ENCODE measurements around the gene PLIN1.

PLIN1 gene

DNA sequence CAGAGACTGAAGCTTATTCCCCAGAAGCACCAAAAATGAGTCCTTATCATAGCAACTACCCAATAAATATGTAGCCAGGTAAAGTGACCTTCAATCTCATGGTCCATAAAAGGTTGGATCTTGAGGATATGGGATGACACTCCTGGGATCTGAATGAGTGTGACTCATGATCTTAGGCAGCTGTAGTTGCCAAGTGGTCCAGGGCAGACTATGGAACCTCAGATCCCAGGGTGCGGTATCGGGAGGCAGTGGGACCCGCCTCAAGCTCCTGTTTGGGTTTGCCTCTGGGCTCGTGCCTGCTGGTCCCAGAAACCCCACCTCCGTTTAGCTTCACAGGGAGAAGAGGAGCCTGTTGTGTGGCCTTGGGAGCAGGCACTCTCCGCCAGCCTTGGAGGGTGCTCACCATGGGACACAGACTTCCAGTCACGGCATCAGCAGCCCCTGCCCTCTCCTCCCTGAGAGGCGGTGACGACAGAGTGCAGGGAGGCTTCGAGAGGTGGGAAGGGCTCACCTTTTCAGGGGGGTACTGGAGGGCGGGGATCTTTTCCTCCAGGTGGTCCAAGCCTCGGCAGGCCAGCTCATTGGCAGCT, 8.1 kb downstream of the PLIN1 start:
- no peak for DNase-seq

DNA sequence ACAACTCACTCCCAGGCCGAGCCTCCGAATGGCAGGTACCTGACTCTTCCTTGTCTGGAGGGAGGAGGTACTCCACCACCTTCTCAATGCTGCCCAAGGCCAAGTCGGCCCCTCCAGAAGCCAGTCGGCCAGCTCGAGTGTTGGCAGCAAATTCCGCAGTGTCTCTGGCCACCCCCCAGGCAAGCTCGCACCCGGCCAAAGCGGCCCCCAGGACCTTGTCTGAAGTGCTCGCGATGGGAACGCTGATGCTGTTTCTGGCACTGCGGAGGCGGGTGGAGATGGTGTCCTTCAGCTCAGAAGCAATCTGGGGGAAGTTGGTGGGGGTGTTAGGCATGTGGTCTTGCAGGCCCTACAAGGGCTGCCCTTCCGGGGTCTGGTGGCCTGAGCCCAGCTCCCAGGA, 9.2 kb downstream of the PLIN1 start:
- DNase-seq: no peak

DNA sequence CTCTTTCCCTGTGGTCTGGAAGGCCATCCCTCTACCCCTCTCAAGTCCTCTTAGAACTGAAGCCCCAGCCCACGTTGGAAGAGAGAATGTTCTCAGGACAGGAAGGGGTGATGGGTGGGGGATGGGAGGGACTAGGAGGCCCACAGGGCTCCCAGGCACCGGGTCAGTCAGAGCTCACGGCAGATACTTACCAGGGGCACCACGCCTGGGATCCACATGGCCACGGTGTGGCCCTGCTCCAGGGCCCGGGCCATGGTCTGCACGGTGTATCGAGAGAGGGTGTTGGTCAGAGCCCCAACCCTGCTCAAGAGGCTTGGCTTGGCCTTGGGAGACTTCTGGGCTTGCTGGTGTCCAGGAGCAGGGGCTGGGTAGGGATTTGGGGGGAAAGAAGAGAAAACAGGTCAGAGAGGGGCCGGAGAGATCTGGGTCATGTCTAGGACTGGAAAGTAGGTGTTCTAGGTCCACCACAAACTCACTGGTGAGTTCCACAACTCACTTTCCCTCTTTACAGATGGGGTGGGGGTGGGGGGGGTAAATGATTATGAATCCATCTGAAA, 9.8 kb downstream of the PLIN1 start:
- no peak for DNase-seq

DNA sequence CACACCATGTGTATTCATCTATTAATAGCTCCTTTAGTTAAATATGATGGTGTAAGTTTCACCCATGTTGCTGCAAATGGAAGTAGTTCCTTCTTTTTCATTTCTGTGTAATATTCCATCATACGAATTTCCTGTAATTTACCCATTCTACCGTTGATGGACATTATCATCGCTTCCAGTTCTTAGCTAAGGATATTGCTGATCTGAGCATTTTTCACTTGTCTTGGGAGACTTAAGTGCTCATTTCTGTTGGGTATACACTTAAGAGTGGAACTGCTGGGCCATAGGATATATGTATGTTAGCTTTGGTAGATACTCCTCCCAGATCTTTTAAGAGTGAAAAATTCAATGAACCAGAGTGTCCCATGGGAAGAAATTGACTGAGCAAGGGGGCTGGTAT, 11.0 kb downstream of the PLIN1 start:
- DNase-seq: no peak

DNA sequence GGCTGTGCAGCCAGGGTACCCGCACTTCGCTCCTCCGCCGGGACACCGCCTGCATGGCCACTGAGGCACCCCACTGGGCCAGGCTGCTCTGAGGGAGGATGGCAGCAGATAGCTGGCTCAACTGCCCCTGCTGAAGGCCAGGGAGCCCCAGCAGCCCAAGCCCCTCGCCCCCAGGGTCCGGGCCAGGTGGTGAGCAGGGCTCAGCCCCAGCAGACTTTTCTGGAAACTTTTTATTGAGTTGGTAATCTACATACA, 11.5 kb downstream of the PLIN1 start:
- DNase-seq: no peak

DNA sequence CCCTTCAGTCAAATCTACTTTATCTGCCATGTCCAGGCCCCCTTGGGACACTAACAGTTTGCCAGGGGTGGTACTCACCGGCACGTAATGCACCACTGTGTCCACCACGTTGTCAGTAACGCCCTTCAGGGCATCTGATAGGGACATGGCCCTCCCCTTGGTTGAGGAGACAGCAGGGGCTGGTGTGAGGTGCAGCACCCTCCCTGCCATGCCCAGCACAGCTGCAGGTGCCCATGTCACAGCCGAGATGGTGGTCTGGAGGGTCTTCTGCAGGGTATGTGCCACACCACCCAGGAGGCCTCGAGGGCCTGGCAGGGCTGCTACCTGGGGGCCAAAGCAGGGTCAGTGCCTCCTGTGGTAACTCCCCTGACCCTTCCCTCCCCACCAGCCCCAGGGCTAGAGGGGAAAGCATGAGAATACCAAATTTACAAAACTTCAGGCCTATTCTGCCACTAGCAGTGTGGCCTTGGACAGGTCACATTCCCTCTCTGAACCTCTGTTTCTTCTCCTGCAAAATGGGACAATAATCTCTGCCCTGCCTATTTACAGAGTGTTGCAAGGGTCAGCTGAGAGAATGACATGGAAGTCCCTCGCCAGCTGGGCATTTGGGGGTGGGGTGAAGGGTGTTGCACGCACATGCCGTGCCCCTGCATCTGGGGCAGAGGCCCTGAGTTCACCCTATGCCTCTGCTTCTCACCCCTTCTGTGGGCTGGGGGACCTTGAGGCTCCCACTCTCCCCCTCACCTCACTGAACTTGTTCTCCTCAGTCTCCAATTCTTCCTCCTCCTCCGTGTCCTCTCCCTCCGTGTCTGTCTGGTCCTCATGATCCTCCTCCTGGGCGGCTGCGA, 12.1 kb downstream of the PLIN1 start:
- DNase-seq: no peak

DNA sequence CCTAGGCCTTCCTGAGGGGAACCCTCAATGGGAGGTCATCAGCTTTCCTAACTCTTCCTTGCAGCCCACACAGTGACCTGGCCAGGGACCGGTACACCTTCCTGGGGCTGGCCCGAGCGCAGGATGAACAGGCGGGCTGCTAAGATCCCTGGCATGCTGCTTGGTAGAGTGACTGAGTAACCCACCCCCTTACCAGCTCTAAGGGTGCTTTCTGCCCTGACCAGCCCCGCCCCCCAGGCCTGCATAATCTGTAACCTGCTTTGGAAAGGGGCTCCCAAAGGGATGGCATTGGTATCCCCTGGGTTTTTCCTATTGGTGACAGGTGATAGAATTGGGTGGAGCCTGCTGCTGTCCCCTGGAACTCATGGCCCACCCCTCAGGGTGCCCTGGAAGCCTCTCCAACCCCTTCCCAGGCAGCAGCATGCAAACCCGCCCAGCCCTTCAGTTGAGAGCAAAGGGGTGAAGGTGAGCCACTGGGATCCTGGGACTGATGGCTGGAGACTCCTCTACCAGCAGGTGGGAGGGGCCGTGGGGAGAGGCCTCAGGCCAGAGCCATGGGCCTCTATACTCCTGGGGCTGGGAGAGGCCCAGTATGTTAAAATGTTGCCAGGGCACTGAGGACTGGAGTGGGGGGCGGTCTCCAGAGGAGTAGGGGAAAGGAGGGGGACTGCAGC, 12.8 kb downstream of the PLIN1 start:
- DNase-seq: no peak

DNA sequence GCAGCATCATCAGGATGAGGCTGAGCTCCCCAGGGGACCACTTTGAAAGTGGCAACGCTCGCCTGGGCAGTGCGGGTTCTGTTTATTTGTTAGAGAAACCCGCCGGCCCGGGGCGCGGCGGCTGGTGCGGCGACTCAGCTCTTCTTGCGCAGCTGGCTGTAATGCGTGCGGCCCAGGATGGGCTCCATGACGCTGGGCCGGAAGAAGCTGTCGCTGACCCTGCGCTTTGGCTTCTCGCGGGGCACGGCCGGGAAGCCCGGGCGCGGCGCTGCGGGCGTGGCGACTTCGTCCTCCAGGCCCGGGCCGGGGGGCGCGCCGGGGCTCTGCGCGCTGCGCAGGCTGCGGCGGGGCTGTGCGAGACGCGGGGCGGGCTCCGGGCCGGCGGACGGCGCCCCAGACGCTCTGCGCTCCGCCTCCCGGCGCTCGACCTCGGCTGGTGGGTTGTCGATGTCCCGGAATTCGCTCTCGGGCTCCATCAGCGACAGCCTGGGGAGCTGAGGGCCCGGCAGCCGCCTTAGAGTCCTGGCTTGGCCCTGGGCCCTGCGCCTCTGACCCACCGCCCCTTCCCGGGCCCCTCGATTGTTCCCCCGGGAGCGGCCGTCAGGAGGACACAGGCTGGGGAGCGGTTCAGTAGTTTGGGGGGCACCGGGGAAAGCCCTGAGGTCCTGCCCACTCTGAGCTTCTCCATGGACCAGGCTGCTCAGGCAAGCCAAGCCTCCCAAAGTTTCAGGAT, 13.6 kb downstream of the PLIN1 start:
- no peak for DNase-seq

DNA sequence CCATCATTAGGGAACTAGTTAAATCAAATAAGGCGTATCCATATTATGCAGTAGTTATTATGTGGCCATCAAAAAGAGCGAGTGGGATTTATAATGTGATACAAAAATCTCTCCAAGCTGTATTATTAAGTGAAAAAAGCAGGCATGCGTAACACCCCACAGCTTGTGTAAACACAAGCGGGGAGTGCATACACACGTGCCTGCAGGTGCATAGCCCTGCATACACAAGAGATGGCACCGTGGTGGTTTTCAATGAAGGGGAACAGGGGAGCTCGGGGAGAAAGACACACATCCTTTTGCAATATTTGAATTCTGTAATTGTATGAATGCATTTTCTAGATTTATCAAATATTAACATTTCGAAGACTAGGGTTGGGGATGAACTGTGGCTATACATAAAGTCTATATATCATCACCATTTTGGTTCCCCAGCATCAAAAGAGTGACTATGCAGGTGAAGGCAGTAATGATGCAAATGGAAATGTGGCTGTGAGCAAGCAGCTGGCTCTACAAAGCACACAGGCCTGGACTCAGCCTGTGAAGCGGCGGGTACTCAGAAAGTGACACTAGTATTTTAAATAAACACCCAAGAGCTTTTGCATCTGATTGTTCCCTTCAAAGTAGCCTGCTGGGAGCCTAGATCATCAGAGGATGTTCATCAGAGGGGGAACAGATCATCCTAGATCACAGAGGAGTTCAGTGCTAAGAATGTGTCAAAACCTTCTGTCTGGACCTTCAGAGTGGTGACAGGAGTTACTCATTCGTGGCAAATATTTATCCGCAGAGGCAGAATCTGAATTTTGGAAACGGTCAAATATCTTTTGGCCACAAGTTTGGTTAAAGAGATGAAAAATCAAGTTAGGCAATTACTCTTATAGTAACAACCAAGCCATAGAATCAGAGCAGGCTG, 14.5 kb downstream of the PLIN1 start:
- DNase-seq: no peak

DNA sequence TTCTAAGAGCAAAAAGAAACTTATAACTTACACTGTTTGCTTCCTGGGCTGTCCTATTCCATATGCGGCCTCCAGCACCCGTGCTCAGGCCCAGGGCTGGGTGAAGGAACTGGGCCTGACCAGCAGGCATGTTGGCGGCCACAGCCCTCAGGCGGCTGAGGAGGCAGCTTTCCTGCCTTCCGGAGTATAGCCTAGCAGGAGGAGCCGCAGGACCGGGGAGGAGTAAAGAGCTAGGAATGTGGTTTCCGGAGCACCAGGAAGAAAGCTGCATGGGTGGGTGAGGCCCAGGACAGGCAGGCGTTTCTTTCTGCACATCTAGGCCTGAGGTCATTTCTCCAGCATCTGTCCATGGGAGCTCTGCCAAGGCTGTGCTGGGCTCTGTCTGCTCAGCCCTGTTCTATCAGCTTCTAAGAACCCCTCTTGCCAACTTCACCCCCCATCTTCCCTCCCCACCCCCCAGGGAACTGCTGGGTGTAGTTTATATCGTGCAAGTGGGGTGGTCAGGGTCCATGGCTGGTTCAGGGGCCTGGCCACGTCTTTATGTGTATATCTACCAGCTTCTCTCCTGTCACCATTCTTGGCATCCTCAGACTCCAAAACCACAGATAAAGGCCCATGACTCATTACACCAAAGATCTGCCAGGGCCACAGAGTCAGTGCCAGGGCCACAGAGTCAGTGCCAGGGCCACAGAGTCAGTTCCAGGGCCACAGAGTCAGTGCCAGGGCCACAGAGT, 16.1 kb downstream of the PLIN1 start:
- no peak for DNase-seq

DNA sequence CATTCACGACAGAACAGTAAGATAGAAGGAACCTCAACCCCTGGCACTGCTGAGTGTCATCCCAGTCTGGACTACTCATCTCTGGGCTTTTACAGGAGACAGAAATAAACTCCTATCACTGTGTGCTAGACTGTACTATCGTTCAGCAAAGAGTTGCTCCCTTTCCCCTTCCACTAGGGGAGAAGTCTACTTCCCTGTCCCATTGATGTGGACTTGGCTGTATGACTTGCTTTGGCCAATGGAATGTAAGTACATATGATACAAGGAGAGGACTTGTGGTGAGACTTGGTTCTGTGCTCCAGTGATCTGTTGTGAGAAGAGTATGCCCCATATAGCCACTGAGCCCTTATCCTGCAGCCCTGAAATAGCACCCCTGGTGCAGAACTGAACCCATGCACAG, 18.6 kb downstream of the PLIN1 start:
- no peak for DNase-seq

DNA sequence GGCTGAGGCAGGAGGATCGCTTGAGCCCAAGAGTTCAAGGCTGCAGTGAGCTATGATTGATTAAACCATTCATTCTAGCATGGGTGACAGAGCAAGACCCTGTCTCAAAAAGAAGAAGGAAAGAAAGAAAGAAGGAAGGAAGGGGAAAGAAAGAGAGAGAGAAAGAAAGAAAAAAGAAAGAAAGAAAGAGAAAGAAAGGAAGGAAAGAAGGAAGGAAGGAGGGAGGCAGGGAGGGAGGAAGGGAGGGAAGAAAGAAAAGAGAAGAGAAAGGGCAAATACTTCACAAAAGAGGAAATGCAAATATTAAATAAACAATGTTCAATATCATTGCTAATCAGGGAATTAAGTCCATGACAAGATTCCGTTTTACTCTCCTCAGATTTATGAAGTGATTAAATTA, 19.9 kb downstream of the PLIN1 start:
- DNase-seq: no peak

DNA sequence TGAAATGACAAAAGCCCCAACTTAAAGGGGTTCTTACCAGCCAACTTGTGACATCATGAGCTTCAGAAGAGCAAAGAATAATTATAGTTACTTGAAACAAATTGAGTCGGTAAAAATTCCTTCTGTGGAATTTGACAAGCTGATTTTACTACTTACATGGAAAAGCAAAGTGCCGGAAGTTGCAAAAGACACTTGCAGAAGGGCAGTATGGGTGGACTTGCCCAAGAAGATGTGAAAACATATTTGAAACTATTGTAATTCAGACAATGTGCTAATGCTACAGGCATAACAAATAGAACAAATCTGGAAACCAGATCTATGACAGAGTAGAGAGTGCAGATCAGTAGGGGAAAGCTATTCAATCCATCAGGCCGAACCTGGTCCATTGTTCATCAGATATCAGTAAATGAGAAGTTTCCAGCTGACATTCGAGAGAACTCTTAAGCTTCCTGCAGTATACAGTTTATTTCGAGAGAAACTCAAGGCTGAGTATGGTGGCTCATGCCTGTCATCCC, 21.4 kb downstream of the PLIN1 start:
- no peak for DNase-seq

DNA sequence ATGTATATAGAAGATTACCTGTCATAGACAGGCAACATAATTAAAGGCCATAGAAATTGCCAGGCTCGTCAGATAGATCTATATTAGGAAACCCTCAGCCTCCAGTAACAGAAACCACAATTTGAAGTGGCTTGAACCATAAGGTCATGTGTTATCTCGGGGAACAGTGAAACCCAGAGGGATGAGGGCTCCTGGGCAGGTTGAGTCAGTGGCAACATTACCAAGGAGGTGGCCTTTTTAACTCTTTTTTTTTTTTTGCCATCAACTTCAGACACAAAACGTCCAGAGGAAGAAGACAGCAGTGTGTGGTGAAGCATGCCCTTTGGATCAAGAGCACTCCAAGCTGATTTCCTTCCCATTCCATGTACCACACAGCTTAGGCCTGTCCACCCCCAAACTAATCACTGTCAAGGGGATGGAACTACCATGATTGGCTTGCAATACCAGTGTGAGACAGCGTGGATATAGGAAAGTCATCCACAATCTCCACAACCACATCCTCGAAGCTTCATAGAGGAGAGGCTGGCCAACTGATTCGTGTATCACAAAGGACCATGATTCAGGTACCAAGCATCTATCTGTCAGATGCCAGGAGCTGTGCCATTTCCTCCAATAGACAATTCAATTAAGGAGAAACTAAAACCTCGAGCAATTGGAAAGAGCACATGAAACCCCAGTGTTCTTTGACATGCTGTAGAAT, 22.9 kb downstream of the PLIN1 start:
- DNase-seq: no peak

DNA sequence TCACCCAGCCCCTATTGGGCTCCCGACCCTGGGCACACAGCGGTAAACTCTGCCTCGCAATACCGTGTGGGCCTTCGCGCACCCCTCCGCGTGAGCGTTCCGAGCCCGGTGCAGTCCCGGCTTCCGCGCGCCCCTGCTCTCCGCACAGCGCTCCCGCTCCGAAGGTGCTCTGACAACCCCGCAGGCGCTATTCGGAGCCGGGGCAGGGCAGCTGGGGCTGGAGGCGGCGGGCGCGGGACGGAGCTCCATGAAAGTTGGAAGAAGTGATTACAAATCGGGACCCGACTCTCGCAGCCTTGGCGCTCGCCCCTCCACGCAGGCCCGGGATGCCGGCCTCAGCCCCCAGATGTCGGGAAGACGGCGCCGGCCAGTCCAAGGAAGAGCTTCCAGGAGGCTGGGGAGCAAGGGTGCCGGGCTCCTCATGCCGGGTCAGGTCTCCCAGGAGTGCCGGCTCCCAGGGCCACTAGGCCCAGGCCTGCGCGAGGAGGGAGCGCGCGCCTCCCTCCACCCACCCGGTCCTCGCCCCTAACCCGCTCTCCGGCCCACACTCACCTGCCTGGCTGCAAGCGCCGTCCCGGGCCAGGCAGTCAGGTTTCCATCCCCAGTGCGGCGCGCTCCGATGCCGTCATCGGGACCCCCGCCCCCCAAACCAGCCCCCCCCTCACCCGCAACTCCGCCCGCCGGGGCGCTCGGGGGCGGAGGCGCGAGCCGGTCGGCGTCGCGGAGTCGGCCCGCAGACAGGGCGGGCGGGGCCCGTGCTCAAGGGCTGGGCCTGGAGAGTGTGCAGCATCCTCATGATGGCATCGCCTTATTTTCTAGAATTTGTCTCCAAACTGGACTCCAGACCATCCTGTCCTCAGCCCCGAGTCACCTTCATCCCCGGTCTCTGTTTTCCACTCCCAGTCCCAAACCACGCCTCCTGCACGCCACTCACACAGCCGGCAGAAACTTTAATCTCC, 24.0 kb downstream of the PLIN1 start, which contains the start of gene KIF7:
Gene KIF7, minus strand, starts transcription at position 621 of the 959 bp plus-strand sequence. CDS start 2,537 bp downstream, outside the sequence.
- no peak for DNase-seq

DNA sequence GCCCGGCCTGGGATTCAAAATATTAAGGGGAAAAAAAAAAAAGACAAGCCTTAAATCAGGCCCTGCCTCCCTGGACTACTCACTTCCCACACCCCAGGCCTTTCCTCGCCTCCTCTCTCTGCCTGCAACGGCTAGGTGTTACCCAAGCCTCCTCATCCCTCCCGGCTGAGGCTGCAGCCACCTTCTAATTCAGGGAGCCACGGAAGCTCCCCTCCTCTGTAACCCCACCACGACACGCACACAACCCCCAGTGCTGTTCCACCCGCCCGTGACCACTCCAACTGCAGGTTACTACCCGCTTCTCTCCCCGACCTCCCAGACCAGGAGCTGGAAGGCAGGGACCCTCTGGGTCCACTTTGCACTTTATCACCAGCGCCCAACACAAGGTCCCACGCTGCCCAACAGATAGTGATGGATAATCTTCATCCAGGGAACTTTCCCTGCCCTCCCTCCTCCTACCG, 24.8 kb downstream of the PLIN1 start:
- no peak for DNase-seq

DNA sequence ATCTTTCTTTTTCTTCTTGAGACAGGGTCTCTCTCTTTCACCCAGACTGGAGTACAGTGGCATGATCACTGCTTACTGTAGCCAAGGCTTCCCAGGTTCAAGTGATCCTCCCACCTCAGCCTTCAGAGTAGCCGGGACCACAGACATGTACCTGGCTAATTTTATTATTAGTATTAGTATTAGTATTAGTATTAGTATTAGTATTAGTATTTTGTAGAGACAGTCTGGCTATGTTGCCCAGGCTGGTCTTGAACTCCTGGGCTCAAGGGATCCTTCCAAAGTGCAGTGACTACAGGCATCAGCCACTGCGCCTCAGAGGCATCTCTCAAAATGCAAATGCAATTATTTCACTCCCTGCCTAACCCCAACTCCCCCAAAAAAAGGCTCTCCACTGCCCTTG, 25.6 kb downstream of the PLIN1 start:
- no peak for DNase-seq

DNA sequence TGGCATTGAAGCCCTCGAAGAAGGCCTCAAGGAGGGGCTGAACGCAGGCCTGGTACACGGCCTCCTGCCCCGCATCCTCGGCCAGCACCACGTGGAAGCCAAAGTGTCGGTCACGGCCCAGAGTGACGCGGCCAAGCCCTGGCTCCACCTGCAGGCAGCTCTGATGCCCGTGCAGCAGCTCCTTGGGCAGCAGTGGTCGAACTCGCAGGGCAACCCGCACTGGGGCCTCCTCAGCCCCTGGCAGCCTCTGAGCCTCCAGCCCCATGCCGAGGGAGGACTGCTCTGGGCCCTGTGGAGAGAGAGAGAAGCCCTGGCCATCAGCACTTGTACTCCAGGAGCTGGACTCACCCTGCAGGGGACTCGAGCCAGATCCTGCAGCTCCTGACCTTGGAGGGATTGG, 26.5 kb downstream of the PLIN1 start:
- DNase-seq: no peak

DNA sequence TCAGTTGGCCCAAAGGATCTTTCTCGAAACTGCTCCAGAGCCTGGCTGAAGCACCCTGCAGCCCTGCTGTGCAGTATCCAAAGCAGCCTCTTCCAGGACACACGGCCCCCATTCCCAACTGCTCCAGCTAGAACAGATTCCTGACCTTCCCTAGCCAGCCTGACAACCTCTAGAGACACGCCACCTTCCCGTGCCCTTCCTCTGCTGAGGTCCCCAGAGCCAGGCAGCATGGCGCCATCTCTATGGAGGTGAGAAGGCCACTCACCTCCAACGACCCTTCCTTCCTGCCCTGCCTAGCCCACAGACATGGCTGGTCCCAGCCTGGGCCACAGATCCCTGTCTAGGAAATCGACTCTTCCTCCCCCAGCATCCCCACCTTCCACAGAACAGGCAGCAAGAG, 27.0 kb downstream of the PLIN1 start:
- no peak for DNase-seq

Data from CD4-positive, alpha-beta T cell treated with Interferon alpha-2 for 1 hour (primary cell).